OCI-LY3 (cell line): ENCODE results near the gene ANKRD34A.

Experiments used
- CTCF ChIP-seq: fragments of 200-600, 300-600 bp; sonication (generic); IDR thresholded peaks from 2 replicates; pipeline ENCODE4 v1.5.1; 2014; ENCODE audit warnings: antibody characterized with exemption, low read length, low read depth
- EZH2phosphoT487 ChIP-seq: fragments of 200-600 bp; shearing (Covaris generic); IDR thresholded peaks from 2 replicates; pipeline ENCODE4 v1.6.1; 2018; ENCODE audit warnings: antibody characterized with exemption, mixed run types, low read depth

GRCh38 chr1:145985129-145985501 lies 20.7 kb upstream of the ANKRD34A start:
- TF ChIP-seq CTCF (no peak), EZH2phosphoT487 (no peak)
